A673 (cell line): ENCODE measurements around the gene AFAP1.

Experiments
- CTCF ChIP-seq: fragments of 300-800, 200-600 bp; sonication (generic); conservative IDR thresholded peaks from 2 replicates; pipeline ENCODE4 v1.5.1; 2017; ENCODE audit warnings: low read depth, mild to moderate bottlenecking, antibody characterized with exemption, low read length, moderate library complexity, mixed read lengths
- EZH2 ChIP-seq: fragments of 200-600 bp; sonication (generic); IDR thresholded peaks from 2 replicates; pipeline ENCODE4 v1.6.1; 2017; ENCODE audit warnings: borderline replicate concordance, low read depth, mild to moderate bottlenecking, mixed read lengths, antibody characterized with exemption, low read length; ENCODE audit not compliant: poor library complexity, severe bottlenecking

- no peak for TF ChIP-seq CTCF
- no peak for TF ChIP-seq EZH2
These were observed 52.2 kb downstream of the AFAP1 start for GRCh38 chr4:7887436-7887835.
